Measurements from ENCODE around the gene PLA2G2A.
"Not testable (repeated sequence)": the region's sequence is repeated elsewhere in the genome, so short reads cannot be mapped to it uniquely, and the experiment has no call there.

Gene PLA2G2A
- total RNA-seq = 0 reads per million in 2 experiments

- DNase-seq (ENCODE audit: low read depth) = no peak
These were observed at the start of gene PLA2G2A for GRCh38 chr1:19979494-19979977. PLA2G2A (minus strand) TSS chr1:19979618; CDS start chr1:19978773, 845 bp downstream.

- no peak for DNase-seq (ENCODE audit: low read depth)
These were observed 49.3 kb upstream of the PLA2G2A start for GRCh38 chr1:20028726-20029125.

- DNase-seq (ENCODE audit: low read depth) = no peak
These were observed 48.7 kb upstream of the PLA2G2A start for GRCh38 chr1:20028125-20028524.

GRCh38 chr1:20017741-20018140 is 38.3 kb upstream of the PLA2G2A start:
- no peak for DNase-seq (ENCODE audit: low read depth)

GRCh38 chr1:20014153-20014552 is 34.7 kb upstream of the PLA2G2A start:
- DNase-seq (ENCODE audit: low read depth) = no peak

GRCh38 chr1:20010016-20010415 is 30.6 kb upstream of the PLA2G2A start:
- no peak for DNase-seq (ENCODE audit: low read depth)

GRCh38 chr1:20009212-20009611 is 29.8 kb upstream of the PLA2G2A start:
- DNase-seq (ENCODE audit: low read depth) = no peak

- DNase-seq (ENCODE audit: low read depth) = no peak
These were observed 29.0 kb upstream of the PLA2G2A start for GRCh38 chr1:20008391-20008841.

- DNase-seq (ENCODE audit: low read depth) = not testable (repeated sequence)
These were observed 19.4 kb upstream of the PLA2G2A start for GRCh38 chr1:19998823-19999222.

- no peak for DNase-seq (ENCODE audit: low read depth)
These were observed 11.3 kb upstream of the PLA2G2A start for GRCh38 chr1:19990689-19991088.

GRCh38 chr1:19990182-19990582 is 10.8 kb upstream of the PLA2G2A start:
- DNase-seq (ENCODE audit: low read depth) = not testable (repeated sequence)

GRCh38 chr1:19988267-19989006 is 9.0 kb upstream of the PLA2G2A start:
- no peak for DNase-seq (ENCODE audit: low read depth)

GRCh38 chr1:19987719-19988118 is 8.3 kb upstream of the PLA2G2A start:
- no peak for DNase-seq (ENCODE audit: low read depth)

- not testable (repeated sequence) for DNase-seq (ENCODE audit: low read depth)
These were observed 5.1 kb upstream of the PLA2G2A start for GRCh38 chr1:19984409-19985016.

GRCh38 chr1:19981507-19982312 is 2.3 kb upstream of the PLA2G2A start:
- no peak for DNase-seq (ENCODE audit: low read depth)

GRCh38 chr1:19981170-19981506 is 1.7 kb upstream of the PLA2G2A start:
- DNase-seq (ENCODE audit: low read depth) = no peak

- no peak for DNase-seq (ENCODE audit: low read depth)
These were observed 896 bp upstream of the PLA2G2A start for GRCh38 chr1:19980314-19980713.

- no peak for DNase-seq (ENCODE audit: low read depth)
These were observed 1.3 kb downstream of the PLA2G2A start for GRCh38 chr1:19978143-19978542.

GRCh38 chr1:19976317-19977003 is 3.0 kb downstream of the PLA2G2A start:
- DNase-seq (ENCODE audit: low read depth) = no peak

GRCh38 chr1:19975423-19976193 is 3.8 kb downstream of the PLA2G2A start:
- no peak for DNase-seq (ENCODE audit: low read depth)

- DNase-seq (ENCODE audit: low read depth) = no peak
These were observed 4.5 kb downstream of the PLA2G2A start for GRCh38 chr1:19974822-19975416.
